OCI-LY3 (cell line): ENCODE results near the gene ACACB.

Experiments used
- H2AFZ ChIP-seq: fragments of 200-600, 300-600 bp; shearing (Covaris generic); 2 replicates; pipeline ENCODE4 v1.6.0; 2014; ENCODE audit warnings: antibody characterized with exemption, low read depth, low read length
- H3K27ac ChIP-seq: fragments of 200-600, 300-600 bp; sonication (generic); 2 replicates; pipeline ENCODE4 v1.5.1; 2014; ENCODE audit warnings: mild to moderate bottlenecking, low read length, moderate library complexity, mixed read lengths
- H3K27me3 ChIP-seq: fragments of 200-600, 300-600 bp; sonication (generic); 2 replicates; pipeline ENCODE4 v1.6.1; 2014; ENCODE audit warnings: low read depth, low read length, mixed read lengths
- H3K36me3 ChIP-seq: fragments of 200-600, 300-600 bp; sonication (generic); replicated peaks from 2 replicates; pipeline ENCODE3; 2014; ENCODE audit warnings: low read depth, low read length, mixed read lengths
- H3K4me1 ChIP-seq: fragments of 300-600, 200-600 bp; sonication (generic); 2 replicates; pipeline ENCODE4 v1.6.1; 2014; ENCODE audit warnings: low read length, mixed read lengths
- H3K4me2 ChIP-seq: fragments of 200-600, 300-600 bp; sonication (generic); 2 replicates; pipeline ENCODE4 v1.6.1; 2014; ENCODE audit warnings: low read length, mixed read lengths
- H3K4me3 ChIP-seq: fragments of 300-600, 200-600 bp; sonication (generic); 2 replicates; pipeline ENCODE4 v1.5.1; 2014; ENCODE audit warnings: antibody characterized with exemption, mild to moderate bottlenecking, low read length, moderate library complexity
- H3K79me2 ChIP-seq: fragments of 300-600, 200-600 bp; shearing (Covaris generic); 2 replicates; pipeline ENCODE4 v1.6.1; 2014; ENCODE audit warnings: mild to moderate bottlenecking, low read length, mixed read lengths
- H3K9ac ChIP-seq: fragments of 300-600, 200-600 bp; shearing (Covaris generic); 2 replicates; pipeline ENCODE4 v1.6.0; 2014; ENCODE audit warnings: mild to moderate bottlenecking, low read length, moderate library complexity
- H3K9me3 ChIP-seq: fragments of 200-600, 300-600 bp; shearing (Covaris generic); 2 replicates; pipeline ENCODE4 v1.6.1; 2014; ENCODE audit warnings: low read length, mixed read lengths; ENCODE audit not compliant: insufficient read depth
- H4K20me1 ChIP-seq: fragments of 200-600, 300-600 bp; sonication (generic); 2 replicates; pipeline ENCODE4 v1.6.1; 2016; ENCODE audit warnings: low read length, mixed read lengths; ENCODE audit not compliant: insufficient read depth
- EZH2phosphoT487 ChIP-seq: fragments of 200-600 bp; shearing (Covaris generic); IDR thresholded peaks from 2 replicates; pipeline ENCODE4 v1.6.1; 2018; ENCODE audit warnings: antibody characterized with exemption, mixed run types, low read depth
- TF ChIP-seq, protein P1 (sequence below): fragments of 200-600, 300-600 bp; sonication (generic); IDR thresholded peaks from 2 replicates; pipeline ENCODE4 v1.5.1; 2014; ENCODE audit warnings: antibody characterized with exemption, low read length, low read depth

ACACB gene

DNA sequence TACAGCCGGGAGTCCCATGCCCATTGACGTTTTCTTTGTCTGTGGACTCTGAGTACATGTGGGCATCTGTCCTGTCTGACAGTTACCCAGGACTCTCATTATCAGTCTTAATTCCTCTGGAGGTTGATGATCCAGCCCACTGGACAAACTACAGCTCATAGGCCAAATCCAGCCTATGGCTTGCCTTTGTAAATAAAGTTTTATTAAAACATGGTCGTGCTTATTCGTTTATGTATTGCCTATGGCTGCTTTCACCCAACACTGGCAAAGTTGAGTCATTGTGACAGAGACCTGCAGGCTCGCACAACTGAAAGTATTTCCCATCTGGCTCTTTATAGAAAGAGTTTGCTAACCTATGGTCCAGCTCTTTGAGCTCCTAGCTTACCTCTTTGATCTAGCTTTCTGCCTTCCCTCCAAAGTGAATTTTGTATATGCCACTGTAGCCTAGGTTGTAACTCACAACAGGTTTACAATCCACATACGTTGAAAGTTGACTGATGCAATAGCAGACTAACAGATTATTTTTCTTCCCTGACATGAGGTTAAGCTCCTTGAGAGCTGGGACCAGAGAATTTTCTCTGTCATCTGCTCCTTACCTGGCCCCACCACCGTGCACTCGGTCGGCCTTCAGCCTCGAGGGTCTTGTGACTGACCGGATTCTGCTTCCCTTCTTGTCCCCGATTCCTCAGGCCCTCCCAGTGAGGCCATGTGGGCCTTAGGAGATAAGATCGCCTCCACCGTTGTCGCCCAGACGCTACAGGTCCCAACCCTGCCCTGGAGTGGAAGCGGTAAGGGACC is 57.3 kb downstream of the ACACB start:
- TF ChIP-seq EZH2phosphoT487, result no peak
- TF ChIP-seq, protein P1, sequence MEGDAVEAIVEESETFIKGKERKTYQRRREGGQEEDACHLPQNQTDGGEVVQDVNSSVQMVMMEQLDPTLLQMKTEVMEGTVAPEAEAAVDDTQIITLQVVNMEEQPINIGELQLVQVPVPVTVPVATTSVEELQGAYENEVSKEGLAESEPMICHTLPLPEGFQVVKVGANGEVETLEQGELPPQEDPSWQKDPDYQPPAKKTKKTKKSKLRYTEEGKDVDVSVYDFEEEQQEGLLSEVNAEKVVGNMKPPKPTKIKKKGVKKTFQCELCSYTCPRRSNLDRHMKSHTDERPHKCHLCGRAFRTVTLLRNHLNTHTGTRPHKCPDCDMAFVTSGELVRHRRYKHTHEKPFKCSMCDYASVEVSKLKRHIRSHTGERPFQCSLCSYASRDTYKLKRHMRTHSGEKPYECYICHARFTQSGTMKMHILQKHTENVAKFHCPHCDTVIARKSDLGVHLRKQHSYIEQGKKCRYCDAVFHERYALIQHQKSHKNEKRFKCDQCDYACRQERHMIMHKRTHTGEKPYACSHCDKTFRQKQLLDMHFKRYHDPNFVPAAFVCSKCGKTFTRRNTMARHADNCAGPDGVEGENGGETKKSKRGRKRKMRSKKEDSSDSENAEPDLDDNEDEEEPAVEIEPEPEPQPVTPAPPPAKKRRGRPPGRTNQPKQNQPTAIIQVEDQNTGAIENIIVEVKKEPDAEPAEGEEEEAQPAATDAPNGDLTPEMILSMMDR, result no peak
- Histone ChIP-seq H3K4me1 (no peaks in the 10 kb centered on the region), H3K79me2 (no peaks in the 10 kb centered on the region), H3K9me3 (no peaks in the 10 kb centered on the region), H2AFZ (no peak overlapping the region), H3K27me3 (no peaks in the 10 kb centered on the region), H3K4me2 (no peak overlapping the region), H3K27ac (no peak overlapping the region), H3K36me3 (no peaks in the 10 kb centered on the region), H4K20me1 (no peaks in the 10 kb centered on the region), H3K4me3 (no peak overlapping the region), H3K9ac (no peak overlapping the region)

GRCh38 chr12:109174468-109174867 is 58.1 kb downstream of the ACACB start:
- Histone ChIP-seq H3K9me3 (no peaks in the 10 kb centered on the region), H3K27ac (no peak overlapping the region), H3K27me3 (no peaks in the 10 kb centered on the region), H3K4me3 (no peak overlapping the region), H3K36me3 (no peaks in the 10 kb centered on the region), H3K4me1 (no peaks in the 10 kb centered on the region), H3K79me2 (no peaks in the 10 kb centered on the region), H2AFZ (no peak overlapping the region), H4K20me1 (no peaks in the 10 kb centered on the region), H3K9ac (no peak overlapping the region), H3K4me2 (no peak overlapping the region)
- TF ChIP-seq, protein P1, result no peak
- TF ChIP-seq EZH2phosphoT487, result no peak

DNA sequence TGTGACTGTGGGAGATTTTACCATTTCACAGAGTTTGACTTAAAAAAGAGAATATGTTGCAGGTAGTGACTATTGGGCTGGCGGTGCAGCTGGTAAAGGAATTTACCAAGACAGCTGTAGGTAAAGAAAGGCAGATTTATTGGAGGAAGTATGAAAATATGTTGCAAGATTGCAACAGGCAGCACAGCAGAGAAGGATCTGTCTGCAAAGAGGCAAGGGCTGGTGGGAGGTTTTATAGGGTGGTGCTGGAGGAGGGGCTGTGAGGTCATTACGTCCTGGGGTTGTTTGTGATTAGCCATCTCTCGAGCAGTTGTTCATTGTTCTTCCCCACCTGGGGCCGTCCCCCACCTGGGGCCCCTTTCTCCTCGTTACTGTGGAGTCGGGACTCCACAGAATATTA is 62.1 kb downstream of the ACACB start:
- Histone ChIP-seq H3K4me1 (no peaks in the 10 kb centered on the region), H3K9ac (no peak overlapping the region), H3K36me3 (no peaks in the 10 kb centered on the region), H4K20me1 (no peaks in the 10 kb centered on the region), H3K9me3 (no peaks in the 10 kb centered on the region), H2AFZ (no peak overlapping the region), H3K4me3 (no peak overlapping the region), H3K27me3 (no peaks in the 10 kb centered on the region), H3K27ac (no peak overlapping the region), H3K79me2 (no peaks in the 10 kb centered on the region), H3K4me2 (no peak overlapping the region)
- no peak for TF ChIP-seq EZH2phosphoT487
- TF ChIP-seq, protein P1, result no peak

DNA sequence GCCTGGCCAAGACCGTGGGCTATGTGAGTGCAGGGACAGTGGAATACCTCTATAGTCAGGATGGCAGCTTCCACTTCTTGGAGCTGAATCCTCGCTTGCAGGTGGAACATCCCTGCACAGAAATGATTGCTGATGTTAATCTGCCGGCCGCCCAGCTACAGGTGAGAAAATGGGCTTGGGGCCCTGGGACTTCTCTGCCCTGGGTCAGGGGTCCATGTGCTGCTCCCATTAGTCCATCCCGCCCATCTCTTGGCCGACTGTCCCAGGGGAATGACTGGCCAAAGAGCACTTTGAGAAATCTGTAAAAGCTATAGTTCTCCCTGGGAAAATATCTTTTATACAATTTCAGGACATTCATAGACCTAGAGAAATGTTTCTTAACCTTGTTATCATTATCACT is 63.5 kb downstream of the ACACB start:
- Histone ChIP-seq H3K79me2 (no peaks in the 10 kb centered on the region), H3K9me3 (no peaks in the 10 kb centered on the region), H3K4me3 (no peak overlapping the region), H3K36me3 (no peaks in the 10 kb centered on the region), H3K9ac (no peak overlapping the region), H3K27me3 (no peaks in the 10 kb centered on the region), H3K4me2 (no peak overlapping the region), H4K20me1 (no peaks in the 10 kb centered on the region), H2AFZ (no peak overlapping the region), H3K4me1 (no peaks in the 10 kb centered on the region), H3K27ac (no peak overlapping the region)
- TF ChIP-seq EZH2phosphoT487, result no peak
- TF ChIP-seq, protein P1, result no peak
